HepG2 (cell line): ENCODE data around the gene MFSD11. TPM values are rescaled to one million over a fixed set of nuclear protein-coding genes. Genes with fewer than 3 reads are reported as not detected.

ENCODE experiments used
- ARID5B ChIP-seq: IDR thresholded peaks from 2 replicates; pipeline ENCODE4 v1.4.0; 2020; ENCODE audit warnings: mild to moderate bottlenecking, missing genetic modification reagents
- BCL3 ChIP-seq: sonication (generic); formaldehyde crosslinking; IDR thresholded peaks from 2 replicates; pipeline ENCODE4 v1.5.1; 2020; ENCODE audit warnings: mild to moderate bottlenecking, missing genetic modification reagents, moderate library complexity
- FOXA3 ChIP-seq: IDR thresholded peaks from 2 replicates; pipeline ENCODE4 v1.6.1; 2016; ENCODE audit warnings: missing genetic modification reagents, missing compliant biosample characterization
- GATAD2A ChIP-seq: IDR thresholded peaks from 2 replicates; pipeline ENCODE4 v1.6.1; 2016
- RAD21 ChIP-seq: fragments of 450-650 bp; formaldehyde crosslinking; IDR thresholded peaks from 2 replicates; pipeline ENCODE4 v1.5.0; 2020; ENCODE audit warnings: mild to moderate bottlenecking
- TEAD3 ChIP-seq: optimal IDR thresholded peaks from 2 replicates; pipeline ENCODE3; 2016; ENCODE audit warnings: borderline replicate concordance
- THAP8 ChIP-seq: sonication (generic); formaldehyde crosslinking; IDR thresholded peaks from 2 replicates; pipeline ENCODE4 v1.5.1; 2020; ENCODE audit warnings: missing genetic modification reagents, mild to moderate bottlenecking, borderline replicate concordance
- XRCC5 ChIP-seq: fragments of 200-400 bp; formaldehyde crosslinking; optimal IDR thresholded peaks from 2 replicates; pipeline ENCODE3; 2017; ENCODE audit warnings: mild to moderate bottlenecking, low read length
- ZMYM4 ChIP-seq: sonication (generic); formaldehyde crosslinking; IDR thresholded peaks from 2 replicates; pipeline ENCODE4 v1.8.1; 2023; ENCODE audit warnings: mild to moderate bottlenecking, missing genetic modification reagents
- ZNF431 ChIP-seq: sonication (generic); formaldehyde crosslinking; IDR thresholded peaks from 2 replicates; pipeline ENCODE4 v1.9.0; 2022; ENCODE audit warnings: missing genetic modification reagents, low read depth, mild to moderate bottlenecking, borderline replicate concordance
- ZNF672 ChIP-seq: sonication (generic); formaldehyde crosslinking; IDR thresholded peaks from 2 replicates; pipeline ENCODE4 v1.8.1; 2022; ENCODE audit warnings: missing genetic modification reagents
- ZNF704 ChIP-seq: sonication (generic); formaldehyde crosslinking; IDR thresholded peaks from 2 replicates; pipeline ENCODE4 v1.8.1; 2023; ENCODE audit warnings: mild to moderate bottlenecking, inconsistent platforms, moderate library complexity, missing genetic modification reagents, borderline replicate concordance
- ZNF746 ChIP-seq: sonication (generic); formaldehyde crosslinking; IDR thresholded peaks from 2 replicates; pipeline ENCODE4 v1.8.0; 2022; ENCODE audit warnings: mild to moderate bottlenecking, missing genetic modification reagents
- ZNF879 ChIP-seq: sonication (generic); formaldehyde crosslinking; IDR thresholded peaks from 2 replicates; pipeline ENCODE4 v1.8.1; 2023; ENCODE audit warnings: missing genetic modification reagents
- ZSCAN31 ChIP-seq: sonication (generic); formaldehyde crosslinking; IDR thresholded peaks from 2 replicates; pipeline ENCODE4 v1.5.0; 2020; ENCODE audit warnings: low read depth, mild to moderate bottlenecking, missing genetic modification reagents
- polyA plus RNA-seq, 8 experiments: library from polyadenylated mRNA; depleted of rRNA in 3 of 8; stranded (reverse) in 7 of 8; unstranded in 1 of 8; fragments of >200 nt; fragmentation: Illumina TruSeq in 4 of 8; extraction: Trizol in 4 of 8; gene quantifications; 2 replicates each; pipeline versions ENCODE4 v1.2.1 to v1.2.3, GENCODE V29; 2011 to 2016; ENCODE audit warnings: low read depth in 4 of 8, missing spikeins in 1 of 8, mixed read lengths in 1 of 8; ENCODE audit not compliant: insufficient read depth in 1 of 8
- total RNA-seq, 5 experiments: library from RNA; depleted of rRNA; stranded (reverse); fragments of >200 nt; fragmentation: Illumina TruSeq; extraction: Trizol; gene quantifications; 2 replicates each; pipeline ENCODE4 v1.2.3, GENCODE V29; 2016; ENCODE audit warnings: low read depth in 1 of 5

MFSD11 gene
- total and polyA plus RNA-seq, 2 of the 13 experiments (the other 11 are each of a cell fraction or from before 2014, with no cell fraction given) = 26.1 to 36.3 TPM

- no peak for TF ChIP-seq ARID5B (CRISPR knock-in tag)
- TF ChIP-seq TEAD3 (CRISPR knock-in tag) = no peak
- no peak for TF ChIP-seq ZSCAN31
- no peak for TF ChIP-seq ZNF672 (CRISPR knock-in tag)
- TF ChIP-seq ZNF431 (CRISPR knock-in tag) = no peak
- no peak for TF ChIP-seq THAP8 (CRISPR knock-in tag)
- TF ChIP-seq ZNF879 = no peak
- TF ChIP-seq ZNF704 = no peak
- TF ChIP-seq RAD21 = peak; percentile 32; the same call in 1 of the 2 replicates
- TF ChIP-seq GATAD2A (CRISPR knock-in tag) = no peak
- no peak for TF ChIP-seq ZNF746 (CRISPR knock-in tag)
- TF ChIP-seq FOXA3 (CRISPR knock-in tag) = no peak
- no peak for TF ChIP-seq XRCC5
- TF ChIP-seq ZMYM4 (CRISPR knock-in tag) = no peak
- TF ChIP-seq BCL3 = no peak
Observed at GRCh38 chr17:76793775-76794174, 55.9 kb downstream of the MFSD11 start (continued).
